Lung (tissue), 12 donors: ENCODE measurements around the gene EWSR1. TPM values are rescaled to one million over a fixed set of nuclear protein-coding genes. Genes with fewer than 3 reads are reported as not detected.

Source experiments
- ATAC-seq: fragments of 200-7000 bp; cut with Tn5 transposase; one replicate; pipeline ENCODE4 v1.9.1; 2020; ENCODE audit warnings: moderate number of reproducible peaks; ENCODE audit not compliant: insufficient read depth, low FRiP score
- DNase-seq, 3 donors: peaks; one replicate each; pipeline ENCODE4 v3.0.0-alpha.2; 2013 to 2017
- H3K27ac ChIP-seq, 2 donors: one replicate each; pipeline ENCODE4 v1.5.1; 2013; ENCODE audit warnings: mild to moderate bottlenecking in 2 of 2, moderate library complexity in 2 of 2, control low read depth in 1 of 2, inconsistent platforms in 1 of 2, low read depth in 1 of 2, low read length in 1 of 2
- H3K27me3 ChIP-seq, 3 donors: one replicate each; pipeline ENCODE4 v1.5.1; 2013; ENCODE audit warnings: low read length in 2 of 3; ENCODE audit not compliant: control insufficient read depth in 3 of 3, insufficient read depth in 3 of 3
- H3K36me3 ChIP-seq, 4 donors: one replicate each; pipeline ENCODE4 v1.5.1; 2013; ENCODE audit warnings: low read length in 4 of 4, mild to moderate bottlenecking in 1 of 4, moderate library complexity in 1 of 4; ENCODE audit not compliant: control insufficient read depth in 4 of 4, insufficient read depth in 4 of 4
- H3K4me1 ChIP-seq, 5 donors: one replicate each; pipeline ENCODE4 v1.5.1; 2013; ENCODE audit warnings: low read length in 5 of 5, mild to moderate bottlenecking in 2 of 5, moderate library complexity in 1 of 5; ENCODE audit not compliant: control insufficient read depth in 5 of 5, insufficient read depth in 5 of 5
- H3K4me3 ChIP-seq: one replicate; pipeline ENCODE4 v1.5.1; 2013; ENCODE audit warnings: mild to moderate bottlenecking, control low read depth, moderate library complexity
- H3K9ac ChIP-seq, 2 donors: one replicate each; pipeline ENCODE4 v1.5.1; 2013; ENCODE audit warnings: low read length in 2 of 2, control low read depth in 1 of 2; ENCODE audit not compliant: insufficient read depth in 1 of 2
- H3K9me3 ChIP-seq, 4 donors: one replicate each; pipeline ENCODE4 v1.5.1; 2013; ENCODE audit warnings: low read length in 3 of 4, mild to moderate bottlenecking in 1 of 4, moderate library complexity in 1 of 4; ENCODE audit not compliant: control insufficient read depth in 4 of 4, insufficient read depth in 3 of 4
- CTCF ChIP-seq: IDR thresholded peaks from 2 replicates; pipeline ENCODE4 v1.5.1; 2012; ENCODE audit warnings: mild to moderate bottlenecking; ENCODE audit errors: control extremely low read depth, extremely low read depth
- WGBS, 2 donors: extraction: QIAGEN DNeasy Blood & Tissue Kit; methylation state at CpG; one replicate each; pipeline ENCODE4 v1.1.7; 2013; 5-methylcytosine and 5-hydroxymethylcytosine counted together
- polyA plus RNA-seq, 2 donors: library from polyadenylated mRNA; stranded (reverse); fragments of 200-250 nt; gene quantifications; one replicate each; pipeline ENCODE4 v1.2.1, GENCODE V29; 2013
- total RNA-seq, 2 donors: library from RNA; depleted of rRNA in 1 of 2; stranded (reverse); fragments of >200 nt in 1 of 2; gene quantifications; one replicate each; pipeline ENCODE4 v1.2.1, GENCODE V29; 2014 to 2021
- donor health status: control.
- donor health status: control.
- donor health status: Bipolar disorder and iron deficiency.
- donor health status: healthy.
- donor health status: DM: yes; HTN: yes; CAD: no.

Gene EWSR1
- total and polyA plus RNA-seq, 4 donors = 115 to 215 (median 168) TPM

- Histone ChIP-seq H3K27ac (no peak overlapping the region), H3K9ac (no peak overlapping the region), H3K9me3 (no peaks in the 10 kb centered on the region), H3K4me1 (peaks cover 0 to 10% (median 3%) of the 10 kb centered on the region in 5 donors), H3K4me3 (no peak overlapping the region), H3K27me3 (no peaks in the 10 kb centered on the region), H3K36me3 (peaks cover 1 to 91% (median 21%) of the 10 kb centered on the region in 4 donors)
- no peak for TF ChIP-seq CTCF
- no peak for ATAC-seq
- no peak for DNase-seq
- WGBS, 2 donors = 94 to 95% methylated on average over 11 of the region's 11 CpGs
Measured at GRCh38 chr22:29335656-29336055, 67.6 kb downstream of the EWSR1 start.

- WGBS, 2 donors = 77 to 86% methylated on average over 14 of the region's 14 CpGs
- H3K9ac ChIP-seq = no peak overlapping the region
- no peak overlapping the region for H3K4me3 ChIP-seq
- H3K27ac ChIP-seq = no peak overlapping the region
- H3K36me3 ChIP-seq = peaks cover 4 to 91% (median 23%) of the 10 kb centered on the region in 4 donors
- ATAC-seq (no peak), DNase-seq (no peak)
- no peaks in the 10 kb centered on the region for H3K4me1 ChIP-seq
- H3K27me3 ChIP-seq = no peaks in the 10 kb centered on the region
- no peaks in the 10 kb centered on the region for H3K9me3 ChIP-seq
- no peak for TF ChIP-seq CTCF
Measured at GRCh38 chr22:29336751-29337490, 68.9 kb downstream of the EWSR1 start.

- Histone ChIP-seq H3K4me3 (no peak overlapping the region), H3K27me3 (no peaks in the 10 kb centered on the region)
- no peak for DNase-seq
Measured at GRCh38 chr22:29337631-29338284, 69.7 kb downstream of the EWSR1 start.

More at GRCh38 chr22:29337631-29338284, 69.7 kb downstream of the EWSR1 start:
- WGBS, 2 donors = 86 to 88% methylated on average over 12 of the region's 12 CpGs
- Histone ChIP-seq H3K27ac (no peak overlapping the region), H3K4me1 (peaks cover 0 to 3% (median 0%) of the 10 kb centered on the region in 5 donors), H3K9me3 (no peaks in the 10 kb centered on the region), H3K36me3 (peaks cover 4 to 91% (median 25%) of the 10 kb centered on the region in 4 donors), H3K9ac (no peak overlapping the region)
- TF ChIP-seq CTCF = no peak
- ATAC-seq = no peak
